Transverse colon (tissue), 4 donors: ENCODE measurements around the gene SERPINB10.

Experiments
- EP300 ChIP-seq: sonication (generic); formaldehyde crosslinking; IDR thresholded peaks from one replicate; pipeline ENCODE4 v1.6.1; 2017; ENCODE audit warnings: antibody characterized with exemption, low read depth
- POLR2A ChIP-seq: fragments of 450-650 bp; IDR thresholded peaks from one replicate; pipeline ENCODE4 v1.6.1; 2016; ENCODE audit warnings: antibody characterized with exemption, mild to moderate bottlenecking, moderate library complexity
- POLR2AphosphoS5 ChIP-seq, 3 donors: sonication (generic); formaldehyde crosslinking; IDR thresholded peaks; one replicate each; pipeline ENCODE4 v1.6.1; 2016; ENCODE audit warnings: antibody characterized with exemption in 3 of 3
- TF ChIP-seq, protein P1 (sequence below), 5 experiments: fragments of 200-600 bp in 3 of 5; fragments of 450-650 bp in 2 of 5; sonication (generic) in 3 of 5; IDR thresholded peaks; 1 replicate in 2 of 5; 2 replicates in 3 of 5; pipeline ENCODE4 v1.5.1; 2016 to 2017; ENCODE audit warnings: antibody characterized with exemption in 5 of 5, inconsistent platforms in 3 of 5, mild to moderate bottlenecking in 2 of 5, moderate library complexity in 1 of 5

GRCh38 chr18:63868546-63868945 is 39.2 kb upstream of the SERPINB10 start:
- TF ChIP-seq, protein P1, sequence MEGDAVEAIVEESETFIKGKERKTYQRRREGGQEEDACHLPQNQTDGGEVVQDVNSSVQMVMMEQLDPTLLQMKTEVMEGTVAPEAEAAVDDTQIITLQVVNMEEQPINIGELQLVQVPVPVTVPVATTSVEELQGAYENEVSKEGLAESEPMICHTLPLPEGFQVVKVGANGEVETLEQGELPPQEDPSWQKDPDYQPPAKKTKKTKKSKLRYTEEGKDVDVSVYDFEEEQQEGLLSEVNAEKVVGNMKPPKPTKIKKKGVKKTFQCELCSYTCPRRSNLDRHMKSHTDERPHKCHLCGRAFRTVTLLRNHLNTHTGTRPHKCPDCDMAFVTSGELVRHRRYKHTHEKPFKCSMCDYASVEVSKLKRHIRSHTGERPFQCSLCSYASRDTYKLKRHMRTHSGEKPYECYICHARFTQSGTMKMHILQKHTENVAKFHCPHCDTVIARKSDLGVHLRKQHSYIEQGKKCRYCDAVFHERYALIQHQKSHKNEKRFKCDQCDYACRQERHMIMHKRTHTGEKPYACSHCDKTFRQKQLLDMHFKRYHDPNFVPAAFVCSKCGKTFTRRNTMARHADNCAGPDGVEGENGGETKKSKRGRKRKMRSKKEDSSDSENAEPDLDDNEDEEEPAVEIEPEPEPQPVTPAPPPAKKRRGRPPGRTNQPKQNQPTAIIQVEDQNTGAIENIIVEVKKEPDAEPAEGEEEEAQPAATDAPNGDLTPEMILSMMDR (IDR thresholded peaks at IDR 0.05), result no peak
- TF ChIP-seq POLR2A, result no peak
- TF ChIP-seq POLR2AphosphoS5 (IDR thresholded peaks at IDR 0.05), result no peak
- TF ChIP-seq EP300, result no peak
